ENCODE results near the gene EPHA2. TPM values are rescaled to one million over a fixed set of nuclear protein-coding genes. Genes with fewer than 3 reads are reported as not detected.
A peak's percentile ranks its signal among the peaks of the same experiment; 100 is the strongest.

The EPHA2 gene
- total RNA-seq, 1 experiment from 2014 or later = 263 TPM

- Histone ChIP-seq H3K4me1 (ENCODE audit: control insufficient read depth, insufficient read depth, low read length) (peaks cover 47% of the 10 kb centered on the region), H3K4me3 (ENCODE audit: low read depth in 2 of 2, low read length in 2 of 2) (no peak overlapping the region), H3K36me3 (ENCODE audit: control insufficient read depth, insufficient read depth, low read length) (no peaks in the 10 kb centered on the region), H3K27ac (ENCODE audit: low read length) (peak overlapping the region; percentile 74), H3K27me3 (ENCODE audit: control insufficient read depth, insufficient read depth, low read length) (no peaks in the 10 kb centered on the region), H3K9me3 (ENCODE audit: control insufficient read depth, insufficient read depth, low read depth, low read length) (no peaks in the 10 kb centered on the region)
- no TSS peak for BruUV-seq (replicated peaks)
- in situ Hi-C loops (cut with HindIII; ENCODE audit: low pct_unique_long_range_greater_than_20kb, low sequenced_read_pairs) = no loop called here
- POLR2A ChIA-PET = interaction anchor here (0.6 kb wide), 1 partner anchor 76 kb away, joined by 13 read pairs; no protein-coding TSS in a partner anchor
- ATAC-seq (peak; percentile 79), DNase-seq (ENCODE audit: low read depth, low spot score) (peak; percentile 71)
- CTCF ChIA-PET = interaction anchor here (0.6 to 2.2 kb wide), 16 partner anchors 11 to 284 kb away, joined by 3 to 21 read pairs (median 4); no protein-coding TSS in a partner anchor
- intact Hi-C loops (cut with micrococcal nuclease; ENCODE audit: unreplicated experiment) = loop anchor here (1.0 to 5.0 kb wide), 3 partner anchors 109 to 283 kb away; no protein-coding TSS in a partner anchor
- TF ChIP-seq CTCF (IDR thresholded peaks at IDR 0.05) (peak; percentile 92), REST (IDR thresholded peaks at IDR 0.05; ENCODE audit: insufficient read depth in 1 of 2, low read depth in 2 of 2, low read length in 1 of 2) (no peak)
These were observed 76.8 kb downstream of the EPHA2 start for GRCh38 chr1:16078925-16079656.

GRCh38 chr1:16077406-16078245, 78.2 kb downstream of the EPHA2 start:
- ChIA-PET CTCF (interaction anchor here (0.6 to 2.2 kb wide), 7 partner anchors 9 to 111 kb away, joined by 6 to 21 read pairs (median 7); no protein-coding TSS in a partner anchor), POLR2A (interaction anchor here (0.7 kb wide), 1 partner anchor 94 kb away, joined by 3 read pairs; no protein-coding TSS in a partner anchor)
- intact Hi-C loops (cut with micrococcal nuclease; ENCODE audit: unreplicated experiment) (loop anchor here (1.0 to 5.0 kb wide), 3 partner anchors 111 to 285 kb away; no protein-coding TSS in a partner anchor), in situ Hi-C loops (cut with HindIII; ENCODE audit: low pct_unique_long_range_greater_than_20kb, low sequenced_read_pairs) (no loop called here)
- Histone ChIP-seq H3K9me3 (ENCODE audit: control insufficient read depth, insufficient read depth, low read depth, low read length) (no peaks in the 10 kb centered on the region), H3K4me3 (ENCODE audit: low read depth in 2 of 2, low read length in 2 of 2) (no peak overlapping the region), H3K4me1 (ENCODE audit: control insufficient read depth, insufficient read depth, low read length) (peaks cover 47% of the 10 kb centered on the region), H3K36me3 (ENCODE audit: control insufficient read depth, insufficient read depth, low read length) (no peaks in the 10 kb centered on the region), H3K27me3 (ENCODE audit: control insufficient read depth, insufficient read depth, low read length) (no peaks in the 10 kb centered on the region), H3K27ac (ENCODE audit: low read length) (no peak overlapping the region)
- DNase-seq (ENCODE audit: low read depth, low spot score) (no peak), ATAC-seq (no peak)
- no peak for TF ChIP-seq TCF7L2 (IDR thresholded peaks at IDR 0.05; ENCODE audit: low read depth, low read length)
- no peak for TF ChIP-seq POLR2AphosphoS5 (IDR thresholded peaks at IDR 0.05; ENCODE audit: low read depth, low read length)
- TF ChIP-seq REST (IDR thresholded peaks at IDR 0.05; ENCODE audit: insufficient read depth in 1 of 2, low read depth in 2 of 2, low read length in 1 of 2) = no peak
- TF ChIP-seq SIN3A (IDR thresholded peaks at IDR 0.05; ENCODE audit: borderline replicate concordance, insufficient read depth, low read depth, low read length) = no peak
- no peak for TF ChIP-seq CTCF (IDR thresholded peaks at IDR 0.05)
- no TSS peak for BruUV-seq (replicated peaks)
